HG02759 (cell line): ENCODE data around the gene HAND1.

ENCODE experiments used
- ATAC-seq: cut with Tn5 transposase; IDR thresholded peaks from one replicate; pipeline ENCODE4 v1.9.1; 2021; ENCODE audit warnings: mild to moderate bottlenecking, moderate library complexity; ENCODE audit not compliant: unreplicated experiment

The HAND1 gene

GRCh38 chr5:154506049-154506715 is 28.2 kb upstream of the HAND1 start:
- ATAC-seq: no peak

DNA sequence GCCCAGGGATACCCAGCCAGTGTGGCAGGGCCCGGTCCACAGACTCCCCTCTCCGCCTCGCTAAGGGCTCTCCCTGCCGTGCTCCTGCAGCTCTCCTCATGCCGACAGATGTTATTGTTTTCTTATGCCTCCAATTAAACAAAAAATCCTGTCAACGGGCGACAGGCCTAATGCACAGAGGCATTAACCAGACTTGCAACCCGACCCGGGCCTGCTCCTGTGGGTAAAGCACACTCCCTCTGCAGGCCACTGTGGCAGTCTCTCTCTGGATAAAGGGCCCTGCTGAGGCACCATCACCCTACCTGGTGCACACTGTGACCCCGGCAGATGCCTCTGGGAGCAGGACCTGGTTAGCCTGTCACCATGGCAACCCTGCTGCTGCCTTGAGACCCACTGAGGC is 27.5 kb upstream of the HAND1 start:
- no peak for ATAC-seq

GRCh38 chr5:154503698-154504039 is 25.6 kb upstream of the HAND1 start:
- no peak for ATAC-seq

DNA sequence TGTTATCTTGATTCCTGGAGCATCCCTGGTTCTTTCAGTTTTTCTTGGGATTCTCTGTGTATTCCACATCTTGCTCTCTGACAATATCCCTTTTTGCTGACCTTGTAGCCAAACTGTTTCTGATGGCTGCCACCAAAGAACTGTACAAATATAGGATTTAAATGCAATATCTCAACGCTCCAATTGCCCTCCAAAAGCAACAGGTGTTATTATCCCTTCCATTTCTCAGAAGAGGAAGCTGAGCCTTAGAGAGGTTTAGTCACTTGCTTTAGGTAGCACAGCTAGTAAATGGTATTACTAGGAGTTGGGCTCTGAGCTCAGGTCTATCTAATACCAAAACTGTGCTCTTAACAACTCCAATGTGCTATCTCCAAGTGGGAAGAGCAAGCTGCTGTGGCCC is 24.2 kb upstream of the HAND1 start:
- no peak for ATAC-seq

GRCh38 chr5:154501566-154501965 is 23.5 kb upstream of the HAND1 start:
- no peak for ATAC-seq

DNA sequence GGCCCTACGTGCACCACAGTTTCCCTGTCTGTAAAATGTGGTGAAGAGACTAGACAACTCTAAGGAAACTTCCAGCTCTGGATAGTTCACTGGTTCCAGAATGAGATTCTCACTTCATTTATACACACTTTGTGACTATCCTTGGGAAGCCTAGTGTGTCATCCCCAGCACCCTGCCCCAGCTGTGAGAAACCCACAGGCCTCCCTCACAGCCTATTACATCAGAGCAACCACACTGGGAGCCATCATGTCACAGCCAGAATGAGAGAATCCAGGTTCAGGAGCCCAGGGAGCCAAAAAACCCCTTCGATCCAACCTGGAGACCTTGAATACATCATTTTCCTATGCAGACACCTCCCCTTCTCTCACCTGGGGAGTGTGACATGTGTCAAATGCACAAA is 21.0 kb upstream of the HAND1 start:
- no peak for ATAC-seq

DNA sequence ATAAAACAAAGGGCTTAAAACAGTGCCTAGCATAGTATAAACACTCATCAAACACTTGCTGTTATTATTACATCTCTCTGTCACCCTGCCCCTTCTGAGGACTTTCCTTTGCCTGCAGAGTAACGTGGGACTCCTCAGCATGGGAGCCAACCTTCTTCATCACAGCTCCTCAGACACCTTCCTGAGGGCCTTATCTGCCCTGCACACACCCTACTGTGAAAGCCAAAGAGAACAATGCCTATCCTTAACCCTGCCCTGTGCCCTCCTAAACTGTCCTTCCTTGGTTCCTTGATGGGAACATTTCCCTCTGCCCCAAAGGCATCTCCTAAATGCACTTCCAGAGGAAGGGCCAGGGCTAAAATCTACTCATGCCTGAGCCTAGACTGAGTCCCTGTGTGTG is 20.6 kb upstream of the HAND1 start:
- no peak for ATAC-seq

GRCh38 chr5:154494036-154494435 is 16.0 kb upstream of the HAND1 start:
- no peak for ATAC-seq

DNA sequence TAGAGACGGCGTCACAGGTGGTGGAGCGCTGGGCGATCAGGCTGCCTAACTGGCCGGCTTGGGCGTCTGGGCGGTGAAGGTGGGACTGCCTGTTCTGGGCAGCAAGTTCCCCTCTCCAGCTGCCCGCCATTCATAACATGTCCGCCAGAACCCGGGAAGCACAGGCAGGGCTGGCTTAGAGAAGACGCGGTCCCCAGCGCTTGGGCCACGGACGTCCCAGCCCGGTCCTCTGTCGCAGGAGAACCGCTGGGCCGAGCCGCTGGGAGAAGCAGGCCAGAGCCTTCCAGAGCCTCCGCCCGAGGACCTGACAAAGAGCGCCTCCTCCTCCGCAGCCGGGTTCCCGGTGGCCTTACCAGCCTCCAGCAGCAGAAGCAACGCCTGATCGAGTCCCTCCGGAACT is 15.2 kb upstream of the HAND1 start:
- ATAC-seq: no peak

GRCh38 chr5:154491941-154492340 is 13.9 kb upstream of the HAND1 start:
- ATAC-seq: no peak

GRCh38 chr5:154487541-154487940 is 9.5 kb upstream of the HAND1 start:
- ATAC-seq: peak; percentile 99

DNA sequence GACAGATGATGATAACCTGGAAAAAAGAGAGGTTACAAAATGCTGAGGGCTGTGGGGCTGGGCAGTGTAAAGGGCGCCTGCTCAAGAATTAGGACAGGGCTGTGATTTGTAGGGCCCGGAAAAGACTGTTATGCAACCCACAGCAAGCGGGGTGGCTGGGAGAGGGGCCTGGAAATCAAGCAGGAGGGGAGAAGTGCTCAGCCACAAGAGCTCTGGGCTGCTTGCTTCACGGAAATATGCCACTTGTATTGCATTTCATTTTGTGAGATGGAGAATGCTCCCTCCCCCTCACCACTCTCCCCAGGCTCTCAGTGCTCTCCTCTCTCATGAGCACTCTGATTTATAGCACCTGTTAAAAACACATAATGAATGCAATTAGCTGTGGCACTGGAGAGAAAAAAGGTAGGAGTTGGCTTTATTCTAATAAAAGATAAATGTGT is 8.4 kb upstream of the HAND1 start:
- no peak for ATAC-seq

- ATAC-seq: no peak
These were observed 7.9 kb upstream of the HAND1 start for GRCh38 chr5:154485850-154486426.

DNA sequence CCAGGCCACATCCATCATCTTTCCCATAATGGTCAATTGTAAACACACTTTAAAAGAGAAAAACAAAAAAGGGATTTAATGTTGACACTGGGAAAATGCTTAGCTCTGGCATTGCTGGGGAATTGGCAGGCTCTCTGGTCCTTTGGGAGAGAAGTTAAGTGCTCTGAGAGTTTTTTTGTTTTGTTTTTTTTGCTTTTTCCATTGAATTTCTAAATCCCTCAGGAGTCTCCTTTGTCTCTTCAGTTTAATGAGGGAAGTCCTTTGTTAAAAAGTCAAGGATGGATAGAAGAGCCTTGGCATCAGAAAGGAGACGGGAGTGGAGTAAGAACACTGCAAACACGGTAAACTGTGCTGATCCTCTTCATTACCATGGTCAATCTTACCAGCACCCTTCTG is 7.1 kb upstream of the HAND1 start:
- ATAC-seq: no peak

GRCh38 chr5:154484393-154485095 is 6.5 kb upstream of the HAND1 start:
- ATAC-seq: no peak

- no peak for ATAC-seq
These were observed 5.8 kb upstream of the HAND1 start for GRCh38 chr5:154483654-154484392.

- no peak for ATAC-seq
These were observed 4.8 kb upstream of the HAND1 start for GRCh38 chr5:154482528-154483449.

GRCh38 chr5:154481584-154482381 is 3.8 kb upstream of the HAND1 start:
- no peak for ATAC-seq

- ATAC-seq: no peak
These were observed 2.8 kb upstream of the HAND1 start for GRCh38 chr5:154480847-154481246.
